ENCODE results near the gene HEATR5A. TPM values are rescaled to one million over a fixed set of nuclear protein-coding genes. Genes with fewer than 3 reads are reported as not detected.

Gene HEATR5A
- total RNA-seq, 6 experiments from 2014 or later = 59.7 to 83.3 (median 66.4) TPM

DNA sequence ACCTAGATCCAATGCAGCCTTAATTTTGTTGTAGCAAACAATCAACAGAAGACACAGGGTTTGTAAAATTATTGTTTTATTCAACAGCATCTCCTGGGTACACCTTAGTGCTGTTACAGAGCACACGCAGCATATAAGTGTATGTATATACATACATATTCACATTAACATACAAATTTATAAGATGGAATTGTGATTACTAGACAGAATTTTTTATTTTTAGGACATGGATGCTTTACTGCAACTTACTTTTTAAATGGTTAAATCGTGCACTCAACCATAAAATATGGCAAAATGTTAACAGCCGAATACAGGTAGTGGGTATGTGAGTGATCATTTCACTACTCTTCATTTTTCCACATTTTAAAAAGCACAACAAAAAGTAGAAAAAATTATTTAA is 16.6 kb downstream of the HEATR5A start:
- H3K36me3 Mint-ChIP-seq (ENCODE audit: low read depth) = peaks cover 5% of the 10 kb centered on the region
- H3K4me3 Mint-ChIP-seq = no peak overlapping the region
- no peak overlapping the region for H3K27ac Mint-ChIP-seq
- no peaks in the 10 kb centered on the region for H3K9me3 Mint-ChIP-seq
- TF ChIP-seq, protein P1, sequence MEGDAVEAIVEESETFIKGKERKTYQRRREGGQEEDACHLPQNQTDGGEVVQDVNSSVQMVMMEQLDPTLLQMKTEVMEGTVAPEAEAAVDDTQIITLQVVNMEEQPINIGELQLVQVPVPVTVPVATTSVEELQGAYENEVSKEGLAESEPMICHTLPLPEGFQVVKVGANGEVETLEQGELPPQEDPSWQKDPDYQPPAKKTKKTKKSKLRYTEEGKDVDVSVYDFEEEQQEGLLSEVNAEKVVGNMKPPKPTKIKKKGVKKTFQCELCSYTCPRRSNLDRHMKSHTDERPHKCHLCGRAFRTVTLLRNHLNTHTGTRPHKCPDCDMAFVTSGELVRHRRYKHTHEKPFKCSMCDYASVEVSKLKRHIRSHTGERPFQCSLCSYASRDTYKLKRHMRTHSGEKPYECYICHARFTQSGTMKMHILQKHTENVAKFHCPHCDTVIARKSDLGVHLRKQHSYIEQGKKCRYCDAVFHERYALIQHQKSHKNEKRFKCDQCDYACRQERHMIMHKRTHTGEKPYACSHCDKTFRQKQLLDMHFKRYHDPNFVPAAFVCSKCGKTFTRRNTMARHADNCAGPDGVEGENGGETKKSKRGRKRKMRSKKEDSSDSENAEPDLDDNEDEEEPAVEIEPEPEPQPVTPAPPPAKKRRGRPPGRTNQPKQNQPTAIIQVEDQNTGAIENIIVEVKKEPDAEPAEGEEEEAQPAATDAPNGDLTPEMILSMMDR (IDR thresholded peaks at IDR 0.05) = no peak
- H3K4me1 Mint-ChIP-seq (ENCODE audit: low read depth) = no peaks in the 10 kb centered on the region
- no peak for DNase-seq
- no peaks in the 10 kb centered on the region for H3K27me3 Mint-ChIP-seq (ENCODE audit: insufficient read depth)

DNA sequence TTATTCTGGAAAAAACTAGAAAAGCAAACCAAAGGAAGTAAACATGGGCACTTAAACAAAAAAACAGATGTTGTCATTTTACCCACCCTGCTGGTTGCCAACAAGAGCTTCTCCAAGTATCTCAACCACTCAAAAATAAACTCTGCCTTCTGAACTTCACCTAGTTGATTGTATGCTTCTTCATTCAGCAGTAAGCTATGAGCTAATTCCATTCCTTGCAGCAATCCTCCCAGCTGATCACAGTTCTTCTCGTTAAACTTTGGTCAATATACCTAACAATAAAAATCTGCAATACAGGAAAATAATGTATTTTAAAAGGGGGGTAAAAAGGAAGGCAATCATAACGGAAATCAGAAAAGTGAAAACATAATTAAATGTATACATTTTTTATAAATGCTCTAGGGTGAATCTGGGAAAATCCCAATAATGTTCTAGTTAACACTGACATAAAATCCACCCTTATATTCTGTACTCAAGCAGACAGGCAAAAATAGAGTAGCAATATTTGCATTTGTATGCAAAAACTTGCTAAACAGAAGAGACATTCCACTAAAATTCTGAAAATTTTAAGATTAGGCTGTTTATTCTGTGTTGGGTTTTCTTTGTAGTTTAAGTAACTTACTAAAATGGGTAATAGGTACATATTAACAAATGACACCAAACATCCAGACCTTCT is 17.4 kb downstream of the HEATR5A start:
- Mint-ChIP-seq H3K27ac (no peak overlapping the region), H3K4me3 (no peak overlapping the region), H3K36me3 (ENCODE audit: low read depth) (peaks cover 5% of the 10 kb centered on the region), H3K9me3 (no peaks in the 10 kb centered on the region), H3K4me1 (ENCODE audit: low read depth) (no peaks in the 10 kb centered on the region), H3K27me3 (ENCODE audit: insufficient read depth) (no peaks in the 10 kb centered on the region)
- DNase-seq = no peak
- TF ChIP-seq, protein P1 (IDR thresholded peaks at IDR 0.05) = no peak

DNA sequence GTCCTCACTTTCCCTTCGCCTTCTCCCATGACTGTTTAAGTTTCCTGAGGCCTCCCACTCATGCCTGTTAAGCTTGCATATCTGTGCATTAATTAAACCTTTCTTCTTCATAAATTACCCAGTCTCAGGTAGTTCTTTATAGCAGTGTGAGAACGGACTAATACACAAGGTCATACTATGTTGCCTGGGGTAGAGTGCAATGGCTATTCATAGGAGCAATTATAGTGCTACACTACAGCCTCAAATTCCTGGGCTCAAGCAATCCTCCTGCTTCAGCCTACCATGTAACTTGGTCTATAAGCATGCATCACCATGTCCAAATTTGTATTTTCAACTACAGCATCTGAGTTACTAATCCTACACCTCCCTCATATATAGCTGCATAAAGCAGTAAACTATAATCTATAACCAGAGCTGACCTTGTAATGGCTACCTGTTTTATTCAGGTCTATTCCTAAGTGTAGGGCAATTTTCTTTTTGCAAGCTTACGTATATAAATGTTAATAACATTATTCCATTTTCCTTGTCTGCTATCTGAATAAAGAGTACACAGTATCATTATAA is 18.9 kb downstream of the HEATR5A start:
- Mint-ChIP-seq H3K27ac (no peak overlapping the region), H3K9me3 (no peaks in the 10 kb centered on the region), H3K4me3 (no peak overlapping the region), H3K4me1 (ENCODE audit: low read depth) (no peaks in the 10 kb centered on the region), H3K27me3 (ENCODE audit: insufficient read depth) (no peaks in the 10 kb centered on the region), H3K36me3 (ENCODE audit: low read depth) (peaks cover 5% of the 10 kb centered on the region)
- TF ChIP-seq, protein P1 (IDR thresholded peaks at IDR 0.05) = no peak
- DNase-seq = no peak

DNA sequence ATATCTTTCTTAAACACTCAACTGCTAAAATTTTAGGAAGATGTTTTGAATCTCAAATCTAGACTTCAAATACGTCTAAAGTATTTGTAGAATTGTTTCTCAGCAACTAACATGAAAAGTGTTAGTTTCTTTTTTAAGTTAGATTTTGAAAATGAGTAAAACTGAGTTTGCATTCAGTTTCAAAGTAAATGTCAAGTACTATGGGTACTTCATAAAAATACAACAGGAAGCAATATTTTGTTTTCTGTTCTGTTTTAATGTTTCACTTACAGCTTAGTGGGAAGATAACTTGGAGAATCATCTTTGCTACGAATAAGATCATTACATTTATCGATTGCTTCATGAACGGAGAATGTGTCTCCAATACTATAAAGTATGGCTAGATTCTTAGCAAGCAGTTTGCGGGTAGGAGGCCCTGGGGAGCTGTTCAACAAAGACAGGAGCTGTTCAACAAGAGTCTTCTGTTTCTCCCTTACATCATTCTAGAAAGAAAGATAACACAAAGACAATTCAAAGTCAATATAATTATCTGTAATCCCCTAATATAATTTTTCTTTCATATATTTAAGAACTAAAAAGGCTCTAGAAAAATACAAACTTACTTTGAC is 20.2 kb downstream of the HEATR5A start:
- peaks cover 5% of the 10 kb centered on the region for H3K36me3 Mint-ChIP-seq (ENCODE audit: low read depth)
- TF ChIP-seq, protein P1 (IDR thresholded peaks at IDR 0.05) = no peak
- H3K9me3 Mint-ChIP-seq = no peaks in the 10 kb centered on the region
- H3K4me3 Mint-ChIP-seq = no peak overlapping the region
- H3K27me3 Mint-ChIP-seq (ENCODE audit: insufficient read depth) = no peaks in the 10 kb centered on the region
- no peak overlapping the region for H3K27ac Mint-ChIP-seq
- no peaks in the 10 kb centered on the region for H3K4me1 Mint-ChIP-seq (ENCODE audit: low read depth)
- DNase-seq = no peak

DNA sequence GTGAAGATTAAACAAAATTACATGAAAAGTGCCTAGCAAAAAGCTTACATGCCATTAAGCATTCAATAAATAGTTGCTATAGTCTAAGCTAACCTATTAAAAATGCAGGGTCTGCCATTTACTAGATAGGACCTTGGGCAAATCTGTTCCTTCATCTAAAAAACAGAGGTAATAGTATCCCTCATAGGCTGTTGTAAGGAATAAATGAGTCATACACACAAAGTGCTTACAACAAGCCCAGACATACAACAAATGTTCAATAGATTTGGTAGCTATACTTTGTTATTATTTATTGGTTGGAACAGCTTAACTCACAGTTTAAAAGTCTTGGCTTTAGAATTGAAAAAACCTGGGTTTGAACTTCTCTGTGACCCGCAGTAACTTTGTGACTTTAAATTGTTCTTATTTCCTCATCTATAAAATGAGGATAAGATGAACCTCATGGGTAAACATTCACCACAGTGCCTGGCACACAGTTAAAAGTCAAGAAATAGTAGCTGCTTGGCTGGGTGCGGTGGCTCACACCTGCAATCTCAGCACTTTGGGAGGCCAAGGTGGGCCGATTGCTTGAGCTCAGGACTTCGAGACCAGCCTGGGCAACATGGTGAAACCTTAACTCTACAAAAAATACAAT is 24.7 kb downstream of the HEATR5A start:
- Mint-ChIP-seq H3K4me3 (no peak overlapping the region), H3K27me3 (ENCODE audit: insufficient read depth) (no peaks in the 10 kb centered on the region)
- DNase-seq = no peak

More for the DNA sequence above, 24.7 kb downstream of the HEATR5A start:
- H3K4me1 Mint-ChIP-seq (ENCODE audit: low read depth) = no peaks in the 10 kb centered on the region
- H3K27ac Mint-ChIP-seq = no peak overlapping the region
- no peaks in the 10 kb centered on the region for H3K9me3 Mint-ChIP-seq
- H3K36me3 Mint-ChIP-seq (ENCODE audit: low read depth) = peaks cover 5% of the 10 kb centered on the region
- TF ChIP-seq, protein P1 (IDR thresholded peaks at IDR 0.05) = no peak
